CD4-positive, alpha-beta T cell (primary cell): ENCODE data around the gene RASL11A. TPM values are rescaled to one million over a fixed set of nuclear protein-coding genes. Genes with fewer than 3 reads are reported as not detected.
"Not testable (repeated sequence)": the region's sequence is repeated elsewhere in the genome, so short reads cannot be mapped to it uniquely, and the experiment has no call there.

ENCODE experiments used
- ATAC-seq: fragments of 200-7000 bp; cut with Tn5 transposase; one replicate; pipeline ENCODE4 v1.10.0; 2022; ENCODE audit warnings: mild to moderate bottlenecking; ENCODE audit not compliant: poor library complexity
- CTCF ChIA-PET: fragments of 350-600 bp; sonication (Branson Sonifier 250); formaldehyde crosslinking; loops from one replicate; lab custom pipeline; 2021; ENCODE audit warnings: antibody characterized with exemption, inconsistent platforms; lab: Charles Lee
- POLR2A ChIA-PET: fragments of 350-600 bp; sonication (Branson Sonifier 250); formaldehyde crosslinking; loops from one replicate; lab custom pipeline; 2021; ENCODE audit warnings: antibody characterized with exemption, inconsistent platforms; lab: Charles Lee
- DNase-seq, 14 experiments: peaks; one replicate each; pipeline ENCODE4 v3.0.0-alpha.2; 2013 to 2020; ENCODE audit warnings: mixed read lengths in 2 of 14
- H3K27ac ChIP-seq, 2 donors: one replicate each; pipeline versions ENCODE4 v1.5.1 to v1.7.0; 2013; ENCODE audit warnings: low read length in 2 of 2, low read depth in 1 of 2, mild to moderate bottlenecking in 1 of 2
- H3K27me3 ChIP-seq, 2 experiments: 1 replicate in 1 of 2; 2 replicates in 1 of 2; pipeline versions ENCODE4 v1.6.1 to v1.7.0; 2013; ENCODE audit warnings: low read length in 2 of 2, control low read depth in 1 of 2, mild to moderate bottlenecking in 1 of 2, moderate library complexity in 1 of 2; ENCODE audit not compliant: insufficient read depth in 2 of 2, control insufficient read depth in 1 of 2
- H3K36me3 ChIP-seq: one replicate; pipeline ENCODE4 v1.6.1; 2013; ENCODE audit warnings: low read length, control low read depth; ENCODE audit not compliant: insufficient read depth
- H3K4me1 ChIP-seq: one replicate; pipeline ENCODE4 v1.6.1; 2013; ENCODE audit warnings: low read length, control low read depth; ENCODE audit not compliant: insufficient read depth
- H3K4me3 ChIP-seq: one replicate; pipeline ENCODE4 v1.5.1; 2013; ENCODE audit warnings: mild to moderate bottlenecking, low read length, moderate library complexity
- H3K9me3 ChIP-seq, 2 experiments: 1 replicate in 1 of 2; 2 replicates in 1 of 2; pipeline versions ENCODE4 v1.6.1 to v1.7.0; 2013; ENCODE audit warnings: low read length in 2 of 2, mild to moderate bottlenecking in 2 of 2, control low read depth in 1 of 2, moderate library complexity in 1 of 2; ENCODE audit not compliant: control insufficient read depth in 1 of 2, insufficient read depth in 1 of 2
- H3K27ac Mint-ChIP-seq: one replicate; pipeline ENCODE4 v1.8.0; 2020; ENCODE audit warnings: mixed read lengths
- H3K27me3 Mint-ChIP-seq: one replicate; pipeline ENCODE4 v1.8.0; 2021; ENCODE audit warnings: mixed read lengths
- H3K36me3 Mint-ChIP-seq: one replicate; pipeline ENCODE4 v1.8.0; 2021; ENCODE audit warnings: low read depth, mixed read lengths
- H3K4me1 Mint-ChIP-seq: one replicate; pipeline ENCODE4 v1.8.0; 2021; ENCODE audit warnings: low read depth, mixed read lengths
- H3K4me3 Mint-ChIP-seq: one replicate; pipeline ENCODE4 v1.8.0; 2020; ENCODE audit warnings: mild to moderate bottlenecking, mixed read lengths
- H3K9me3 Mint-ChIP-seq: one replicate; pipeline ENCODE4 v1.8.0; 2020; ENCODE audit warnings: mixed read lengths
- intact Hi-C, 2 experiments: fragments of 100-400 bp; cut with DNase I in 1 of 2; cut with micrococcal nuclease in 1 of 2; formaldehyde crosslinking; loops; one replicate each; pipeline versions ENCODE4 v1.15.1 to v1.9.0; 2023 to 2025; cut with DNase I, micrococcal nuclease
- total RNA-seq, 174 experiments: library from RNA in 2 of 174; stranded (reverse) in 2 of 174; gene quantifications; one replicate each; pipeline ENCODE4 v1.2.3 and lab custom pipeline; 2021 to 2026
- TF ChIP-seq, protein P1 (sequence below): fragments of 200-600 bp; IDR thresholded peaks from one replicate; pipeline ENCODE4 v1.8.0; 2022; ENCODE audit warnings: antibody characterized with exemption, mild to moderate bottlenecking

RASL11A gene
- total RNA-seq, 2 experiments from 2014 or later, result 2.9 to 4.7 TPM

GRCh38 chr13:27321468-27322431, 51.1 kb downstream of the RASL11A start:
- ATAC-seq, result no peak
- no peaks in the 10 kb centered on the region for H3K36me3 Mint-ChIP-seq
- ChIA-PET CTCF (no interaction called here), POLR2A (no interaction called here)
- Histone ChIP-seq H3K36me3 (no peaks in the 10 kb centered on the region), H3K27me3 (peaks cover 0 to 7% of the 10 kb centered on the region in 2 experiments), H3K27ac (no peak overlapping the region), H3K4me3 (no peak overlapping the region), H3K4me1 (peaks cover 3% of the 10 kb centered on the region), H3K9me3 (peaks cover 0 to 3% of the 10 kb centered on the region in 2 experiments)
- TF ChIP-seq, protein P1, sequence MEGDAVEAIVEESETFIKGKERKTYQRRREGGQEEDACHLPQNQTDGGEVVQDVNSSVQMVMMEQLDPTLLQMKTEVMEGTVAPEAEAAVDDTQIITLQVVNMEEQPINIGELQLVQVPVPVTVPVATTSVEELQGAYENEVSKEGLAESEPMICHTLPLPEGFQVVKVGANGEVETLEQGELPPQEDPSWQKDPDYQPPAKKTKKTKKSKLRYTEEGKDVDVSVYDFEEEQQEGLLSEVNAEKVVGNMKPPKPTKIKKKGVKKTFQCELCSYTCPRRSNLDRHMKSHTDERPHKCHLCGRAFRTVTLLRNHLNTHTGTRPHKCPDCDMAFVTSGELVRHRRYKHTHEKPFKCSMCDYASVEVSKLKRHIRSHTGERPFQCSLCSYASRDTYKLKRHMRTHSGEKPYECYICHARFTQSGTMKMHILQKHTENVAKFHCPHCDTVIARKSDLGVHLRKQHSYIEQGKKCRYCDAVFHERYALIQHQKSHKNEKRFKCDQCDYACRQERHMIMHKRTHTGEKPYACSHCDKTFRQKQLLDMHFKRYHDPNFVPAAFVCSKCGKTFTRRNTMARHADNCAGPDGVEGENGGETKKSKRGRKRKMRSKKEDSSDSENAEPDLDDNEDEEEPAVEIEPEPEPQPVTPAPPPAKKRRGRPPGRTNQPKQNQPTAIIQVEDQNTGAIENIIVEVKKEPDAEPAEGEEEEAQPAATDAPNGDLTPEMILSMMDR, result no peak
- H3K4me1 Mint-ChIP-seq, result no peaks in the 10 kb centered on the region
- no peak overlapping the region for H3K27ac Mint-ChIP-seq
- no peak overlapping the region for H3K4me3 Mint-ChIP-seq
- intact Hi-C loops, result no loop called here
- H3K27me3 Mint-ChIP-seq, result peaks cover 13% of the 10 kb centered on the region
- no peaks in the 10 kb centered on the region for H3K9me3 Mint-ChIP-seq
- DNase-seq, result no peak

DNA sequence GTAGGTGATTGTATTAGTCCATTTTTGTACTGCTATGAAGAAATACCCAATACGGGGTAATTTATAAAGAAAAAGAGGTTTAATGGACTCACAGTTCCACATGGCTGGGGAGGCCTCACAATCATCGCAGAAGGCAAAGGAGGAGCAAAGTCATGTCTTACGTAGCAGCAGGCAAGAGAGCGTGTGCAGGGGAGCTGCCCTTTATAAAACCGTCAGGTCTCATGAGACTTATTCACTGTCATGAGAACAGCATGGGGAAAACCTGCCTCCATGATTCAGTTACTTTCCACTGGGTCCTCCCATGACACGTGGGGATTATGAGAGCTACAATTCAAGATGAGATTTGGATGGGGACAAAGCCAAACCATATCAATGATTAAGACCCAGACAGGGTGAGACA, 51.8 kb downstream of the RASL11A start:
- POLR2A ChIA-PET, H3K4me3 Mint-ChIP-seq, H3K27ac Mint-ChIP-seq, H3K36me3 ChIP-seq, H3K9me3 Mint-ChIP-seq, H3K27ac ChIP-seq, H3K9me3 ChIP-seq, ATAC-seq, H3K27me3 ChIP-seq, CTCF ChIA-PET, H3K4me1 Mint-ChIP-seq, H3K4me1 ChIP-seq, DNase-seq, H3K36me3 Mint-ChIP-seq, intact Hi-C loops, H3K4me3 ChIP-seq: not testable (repeated sequence)
- H3K27me3 Mint-ChIP-seq, result peaks cover 11% of the 10 kb centered on the region

Other genes with a start within 250 kb of the RASL11A start
- 10 to 100 TPM; 56.9 to 58.8 TPM for gene USP12, start 99.0 kb upstream of the RASL11A start, total RNA-seq
- gene RPL21, start 19.3 kb upstream of the RASL11A start, total RNA-seq, result 1,000 to 10,000 TPM; 2,736 to 2,941 TPM
- 100 to 1,000 TPM; 129 to 132 TPM for gene GTF3A, start 153.8 kb downstream of the RASL11A start, total RNA-seq
- gene MTIF3, start 179.7 kb downstream of the RASL11A start, total RNA-seq, result 10 to 100 TPM; 13.6 to 14.5 TPM